Measurements from ENCODE around the gene NAA50. TPM values are rescaled to one million over a fixed set of nuclear protein-coding genes. Genes with fewer than 3 reads are reported as not detected.

Gene NAA50
- total and polyA plus RNA-seq, 2 of the 13 experiments (the other 11 are each of a cell fraction or from before 2014, with no cell fraction given): 30.2 to 233 TPM

- TF ChIP-seq ESRRA (CRISPR knock-in tag; IDR thresholded peaks at IDR 0.05; ENCODE audit: low read depth) (peak; percentile 44; the same call in 1 of the 2 replicates), MTF2 (CRISPR knock-in tag; IDR thresholded peaks at IDR 0.05; ENCODE audit: borderline replicate concordance) (peak; percentile 94), ZC3H4 (CRISPR knock-in tag; IDR thresholded peaks at IDR 0.05; ENCODE audit: borderline replicate concordance) (no peak), THAP11 (CRISPR knock-in tag; IDR thresholded peaks at IDR 0.05) (peak; percentile 79), ZNF569 (CRISPR knock-in tag; IDR thresholded peaks at IDR 0.05; ENCODE audit: borderline replicate concordance) (no peak; the same call in 1 of the 2 replicates), ZNF446 (CRISPR knock-in tag; IDR thresholded peaks at IDR 0.05) (peak; percentile 82), E2F5 (CRISPR knock-in tag; conservative IDR thresholded peaks at IDR 0.05) (peak; percentile 66; the same call in 1 of the 2 replicates), ZNF510 (CRISPR knock-in tag; IDR thresholded peaks at IDR 0.05; ENCODE audit: low read depth) (0 out of 2 replicates have a peak, but pooled peaks have one; percentile 19), YEATS2 (CRISPR knock-in tag; IDR thresholded peaks at IDR 0.05; ENCODE audit: borderline replicate concordance) (no peak), FLYWCH1 (CRISPR knock-in tag; IDR thresholded peaks at IDR 0.05) (no peak), KLF11 (CRISPR knock-in tag; IDR thresholded peaks at IDR 0.05) (peak; percentile 59; the same call in 1 of the 2 replicates), ZNF678 (CRISPR knock-in tag; IDR thresholded peaks at IDR 0.05) (0 out of 2 replicates have a peak, but pooled peaks have one; percentile 37), ZNF136 (CRISPR knock-in tag; IDR thresholded peaks at IDR 0.05; ENCODE audit: low read depth) (no peak; the same call in 1 of the 2 replicates), ZBTB43 (CRISPR knock-in tag; conservative IDR thresholded peaks at IDR 0.05) (no peak), ZSCAN20 (CRISPR knock-in tag; IDR thresholded peaks at IDR 0.05; ENCODE audit: borderline replicate concordance) (no peak), ZBTB49 (CRISPR knock-in tag; IDR thresholded peaks at IDR 0.05; ENCODE audit: borderline replicate concordance) (no peak), ZBTB8A (CRISPR knock-in tag; IDR thresholded peaks at IDR 0.05; ENCODE audit: borderline replicate concordance, low read depth) (no peak; the same call in 1 of the 2 replicates), SNAPC2 (CRISPR knock-in tag; IDR thresholded peaks at IDR 0.05) (0 out of 2 replicates have a peak, but pooled peaks have one; percentile 33), EEA1 (CRISPR knock-in tag; IDR thresholded peaks at IDR 0.05; ENCODE audit: borderline replicate concordance) (0 out of 2 replicates have a peak, but pooled peaks have one; percentile 9), ZFP91 (CRISPR knock-in tag; IDR thresholded peaks at IDR 0.05; ENCODE audit: borderline replicate concordance) (peak; percentile 81)
Measured at GRCh38 chr3:113745756-113746547, at the start of gene NAA50 (continued).

Measured in HepG2 (cell line).